H9 (cell line): ENCODE results near the gene GPR137B. TPM values are rescaled to one million over a fixed set of nuclear protein-coding genes. Genes with fewer than 3 reads are reported as not detected.

Experiments
- DNase-seq: peaks from one replicate; pipeline ENCODE4 v3.0.0-alpha.2; 2017
- H2AFZ ChIP-seq: one replicate; pipeline ENCODE4 v1.6.1; 2013; ENCODE audit warnings: mild to moderate bottlenecking, low read length, control low read depth, moderate library complexity
- H2AK5ac ChIP-seq: 2 replicates; pipeline ENCODE4 v1.6.1; 2013; ENCODE audit warnings: low read length, control low read depth, mixed read lengths; ENCODE audit not compliant: insufficient read length
- H2BK120ac ChIP-seq: one replicate; pipeline ENCODE4 v1.6.1; 2013; ENCODE audit warnings: low read depth, mild to moderate bottlenecking, low read length, control low read depth, inconsistent platforms; ENCODE audit not compliant: poor library complexity, severe bottlenecking
- H2BK12ac ChIP-seq: 2 replicates; pipeline ENCODE4 v1.6.1; 2013; ENCODE audit warnings: low read length, control low read depth, mixed read lengths, low read depth; ENCODE audit not compliant: insufficient read length
- H2BK15ac ChIP-seq: 2 replicates; pipeline ENCODE4 v1.6.1; 2013; ENCODE audit warnings: low read depth, low read length, control low read depth
- H2BK20ac ChIP-seq: one replicate; pipeline ENCODE4 v1.6.1; 2013; ENCODE audit warnings: low read depth, mild to moderate bottlenecking, low read length, control low read depth, inconsistent platforms; ENCODE audit not compliant: poor library complexity, severe bottlenecking
- H2BK5ac ChIP-seq: 2 replicates; pipeline ENCODE4 v1.6.1; 2013; ENCODE audit warnings: low read length, control low read depth, mixed read lengths; ENCODE audit not compliant: insufficient read length
- H3K14ac ChIP-seq: 2 replicates; pipeline ENCODE4 v1.6.1; 2013; ENCODE audit warnings: low read length, control low read depth; ENCODE audit not compliant: insufficient read depth
- H3K18ac ChIP-seq: 2 replicates; pipeline ENCODE4 v1.6.1; 2013; ENCODE audit warnings: low read depth, mild to moderate bottlenecking, mixed read lengths, low read length, control low read depth; ENCODE audit not compliant: insufficient read length
- H3K23ac ChIP-seq: 2 replicates; pipeline ENCODE4 v1.6.1; 2013; ENCODE audit warnings: low read length, control low read depth, mixed read lengths, low read depth; ENCODE audit not compliant: insufficient read length
- H3K23me2 ChIP-seq: 2 replicates; pipeline ENCODE4 v1.6.1; 2013; ENCODE audit warnings: low read depth, mild to moderate bottlenecking, mixed read lengths, low read length, control low read depth; ENCODE audit not compliant: insufficient read length, poor library complexity, severe bottlenecking
- H3K27ac ChIP-seq: 2 replicates; pipeline ENCODE4 v1.5.1; 2013; ENCODE audit warnings: low read length, control low read depth, mixed read lengths, low read depth; ENCODE audit not compliant: insufficient read length
- H3K27me3 ChIP-seq: 2 replicates; pipeline ENCODE4 v1.6.1; 2013; ENCODE audit warnings: low read length, control low read depth, inconsistent platforms; ENCODE audit not compliant: insufficient read depth
- H3K4ac ChIP-seq: 2 replicates; pipeline ENCODE4 v1.6.1; 2013; ENCODE audit warnings: low read depth, mild to moderate bottlenecking, control low read depth, inconsistent platforms, low read length, moderate library complexity
- H3K4me1 ChIP-seq: 2 replicates; pipeline ENCODE4 v1.6.1; 2013; ENCODE audit warnings: low read length, control low read depth, inconsistent platforms; ENCODE audit not compliant: insufficient read depth
- H3K4me2 ChIP-seq: 2 replicates; pipeline ENCODE4 v1.6.1; 2013; ENCODE audit warnings: low read length, control low read depth, mixed read lengths; ENCODE audit not compliant: insufficient read length, insufficient read depth
- H3K56ac ChIP-seq: 2 replicates; pipeline ENCODE4 v1.6.1; 2013; ENCODE audit warnings: low read depth, mild to moderate bottlenecking, mixed read lengths, low read length, control low read depth; ENCODE audit not compliant: insufficient read length
- H3K79me1 ChIP-seq: 2 replicates; pipeline ENCODE4 v1.6.1; 2013; ENCODE audit warnings: low read depth, mild to moderate bottlenecking, moderate library complexity, low read length, control low read depth, inconsistent platforms; ENCODE audit not compliant: insufficient read depth, poor library complexity, severe bottlenecking
- H3K79me2 ChIP-seq: 2 replicates; pipeline ENCODE4 v1.6.1; 2013; ENCODE audit warnings: low read length, control low read depth, inconsistent platforms; ENCODE audit not compliant: insufficient read depth
- H3K9ac ChIP-seq: 2 replicates; pipeline ENCODE4 v1.6.1; 2013; ENCODE audit warnings: low read length, control low read depth, mixed read lengths; ENCODE audit not compliant: insufficient read length; ENCODE audit errors: extremely low read depth
- H3K9me3 ChIP-seq: one replicate; pipeline ENCODE4 v1.6.1; 2013; ENCODE audit warnings: low read depth, low read length, inconsistent platforms; ENCODE audit not compliant: control insufficient read depth
- H3T11ph ChIP-seq: one replicate; pipeline ENCODE4 v1.6.1; 2013; ENCODE audit warnings: mild to moderate bottlenecking, low read length, control low read depth, inconsistent platforms
- H4K20me1 ChIP-seq: one replicate; pipeline ENCODE4 v1.6.1; 2013; ENCODE audit not compliant: control insufficient read depth, insufficient read length, insufficient read depth
- H4K5ac ChIP-seq: 2 replicates; pipeline ENCODE4 v1.6.1; 2013; ENCODE audit warnings: low read depth, mild to moderate bottlenecking, mixed read lengths, low read length, control low read depth; ENCODE audit not compliant: insufficient read length
- H4K8ac ChIP-seq: replicated peaks from 2 replicates; pipeline ENCODE4 v1.6.1; 2013; ENCODE audit warnings: low read length, control low read depth, mixed read lengths, low read depth; ENCODE audit not compliant: insufficient read length
- H4K91ac ChIP-seq: 2 replicates; pipeline ENCODE4 v1.6.1; 2013; ENCODE audit warnings: low read depth, mild to moderate bottlenecking, moderate library complexity, mixed read lengths, low read length, control low read depth; ENCODE audit not compliant: insufficient read length
- H3K27ac Mint-ChIP-seq, 3 experiments: 2 replicates in 2 of 3; 3 replicates in 1 of 3; pipeline ENCODE4 v1.8.0; 2020 to 2021; ENCODE audit warnings: mixed read lengths in 3 of 3, mild to moderate bottlenecking in 1 of 3, moderate library complexity in 1 of 3
- H3K27me3 Mint-ChIP-seq: 2 replicates; pipeline ENCODE4 v1.8.0; 2021; ENCODE audit warnings: low read depth, mild to moderate bottlenecking, moderate library complexity, mixed read lengths
- H3K36me3 Mint-ChIP-seq, 3 experiments: 2 replicates in 2 of 3; 3 replicates in 1 of 3; pipeline ENCODE4 v1.8.0; 2020 to 2021; ENCODE audit warnings: low read depth in 3 of 3, mixed read lengths in 3 of 3; ENCODE audit not compliant: insufficient read depth in 1 of 3
- H3K4me1 Mint-ChIP-seq, 2 experiments: 2 replicates each; pipeline ENCODE4 v1.8.0; 2020; ENCODE audit warnings: mixed read lengths in 2 of 2
- H3K4me3 Mint-ChIP-seq, 2 experiments: 2 replicates in 1 of 2; 3 replicates in 1 of 2; pipeline ENCODE4 v1.8.0; 2020 to 2021; ENCODE audit warnings: mild to moderate bottlenecking in 2 of 2, mixed read lengths in 2 of 2, moderate library complexity in 1 of 2
- H3K9me3 Mint-ChIP-seq, 2 experiments: 2 replicates in 1 of 2; 3 replicates in 1 of 2; pipeline ENCODE4 v1.8.0; 2020; ENCODE audit warnings: mild to moderate bottlenecking in 2 of 2, mixed read lengths in 2 of 2, moderate library complexity in 1 of 2
- WGBS: extraction: QIAGEN DNeasy Blood & Tissue Kit; methylation state at CpG from one replicate; pipeline ENCODE4 v1.1.7; 2013; ENCODE audit warnings: missing lambda C conversion rate, low lambda C conversion rate, mixed read lengths; ENCODE audit not compliant: insufficient read length; ENCODE audit errors: extremely low coverage; 5-methylcytosine and 5-hydroxymethylcytosine counted together
- total RNA-seq: library from RNA; stranded (reverse); gene quantifications from 2 replicates; pipeline ENCODE4 v1.2.1, GENCODE V29; 2021
- TF ChIP-seq, protein P1 (sequence below): fragments of 200-600 bp; sonication (generic); conservative IDR thresholded peaks from 3 replicates; pipeline ENCODE4 v1.8.0; 2021; ENCODE audit warnings: antibody characterized with exemption, mild to moderate bottlenecking

The GPR137B gene
- total RNA-seq, 1 experiment from 2014 or later: 5.9 TPM

DNA sequence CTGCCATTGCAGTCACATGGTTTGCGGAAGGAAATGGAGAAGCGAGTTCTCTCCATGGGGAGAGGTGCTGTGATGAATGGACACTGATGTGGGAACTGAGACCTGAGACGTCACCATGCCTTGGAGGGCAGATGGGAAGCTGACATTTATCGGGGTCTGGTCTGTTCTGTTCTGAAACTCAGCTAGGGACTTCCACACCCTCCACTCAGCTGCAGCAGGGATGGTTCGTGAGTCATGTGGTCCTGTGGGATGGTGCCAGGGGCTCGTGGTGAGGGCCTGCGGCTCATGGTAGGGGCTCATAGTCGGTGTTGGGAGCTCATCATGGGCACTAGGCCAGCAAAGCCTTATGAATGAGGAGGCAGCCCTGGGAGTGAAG is 6.1 kb downstream of the GPR137B start:
- Mint-ChIP-seq H3K27me3 (peaks cover 18% of the 10 kb centered on the region), H3K27ac (no peak overlapping the region; a peak in 2 of 7 replicates), H3K4me1 (peaks cover 26 to 42% of the 10 kb centered on the region in 2 experiments), H3K36me3 (peaks cover 0 to 6% (median 0%) of the 10 kb centered on the region in 3 experiments; a peak in 3 of 7 replicates), H3K9me3 (no peaks in the 10 kb centered on the region), H3K4me3 (no peak overlapping the region)
- Histone ChIP-seq H3K9ac (no peak overlapping the region), H2BK12ac (no peak overlapping the region), H2BK15ac (no peak overlapping the region), H2BK120ac (no peak overlapping the region), H4K91ac (no peak overlapping the region), H3K23me2 (no peaks in the 10 kb centered on the region), H4K5ac (peak overlapping the region; percentile 3), H3K9me3 (no peaks in the 10 kb centered on the region), H2BK5ac (no peak overlapping the region), H3K4me1 (peaks cover 4% of the 10 kb centered on the region; the same call in 1 of the 2 replicates), H3K27me3 (peaks cover 3% of the 10 kb centered on the region; the same call in 1 of the 2 replicates), H4K8ac (no peak overlapping the region), H3K14ac (no peak overlapping the region; the same call in 1 of the 2 replicates), H3K27ac (no peak overlapping the region), H2AK5ac (no peak overlapping the region), H2BK20ac (no peak overlapping the region), H3K4me2 (no peak overlapping the region), H4K20me1 (peaks cover 2% of the 10 kb centered on the region), H2AFZ (no peak overlapping the region), H3K18ac (no peak overlapping the region), H3K79me1 (no peaks in the 10 kb centered on the region), H3K4ac (no peak overlapping the region), H3K56ac (no peak overlapping the region), H3K23ac (no peak overlapping the region), H3T11ph (no peak overlapping the region), H3K79me2 (no peaks in the 10 kb centered on the region; the same call in 1 of the 2 replicates)
- DNase-seq: no peak
- WGBS: no CpG with 5 or more reads among the region's 8 CpGs
- TF ChIP-seq, protein P1, sequence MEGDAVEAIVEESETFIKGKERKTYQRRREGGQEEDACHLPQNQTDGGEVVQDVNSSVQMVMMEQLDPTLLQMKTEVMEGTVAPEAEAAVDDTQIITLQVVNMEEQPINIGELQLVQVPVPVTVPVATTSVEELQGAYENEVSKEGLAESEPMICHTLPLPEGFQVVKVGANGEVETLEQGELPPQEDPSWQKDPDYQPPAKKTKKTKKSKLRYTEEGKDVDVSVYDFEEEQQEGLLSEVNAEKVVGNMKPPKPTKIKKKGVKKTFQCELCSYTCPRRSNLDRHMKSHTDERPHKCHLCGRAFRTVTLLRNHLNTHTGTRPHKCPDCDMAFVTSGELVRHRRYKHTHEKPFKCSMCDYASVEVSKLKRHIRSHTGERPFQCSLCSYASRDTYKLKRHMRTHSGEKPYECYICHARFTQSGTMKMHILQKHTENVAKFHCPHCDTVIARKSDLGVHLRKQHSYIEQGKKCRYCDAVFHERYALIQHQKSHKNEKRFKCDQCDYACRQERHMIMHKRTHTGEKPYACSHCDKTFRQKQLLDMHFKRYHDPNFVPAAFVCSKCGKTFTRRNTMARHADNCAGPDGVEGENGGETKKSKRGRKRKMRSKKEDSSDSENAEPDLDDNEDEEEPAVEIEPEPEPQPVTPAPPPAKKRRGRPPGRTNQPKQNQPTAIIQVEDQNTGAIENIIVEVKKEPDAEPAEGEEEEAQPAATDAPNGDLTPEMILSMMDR: no peak
